ENCODE measurements around the gene ZNF740.

DNA sequence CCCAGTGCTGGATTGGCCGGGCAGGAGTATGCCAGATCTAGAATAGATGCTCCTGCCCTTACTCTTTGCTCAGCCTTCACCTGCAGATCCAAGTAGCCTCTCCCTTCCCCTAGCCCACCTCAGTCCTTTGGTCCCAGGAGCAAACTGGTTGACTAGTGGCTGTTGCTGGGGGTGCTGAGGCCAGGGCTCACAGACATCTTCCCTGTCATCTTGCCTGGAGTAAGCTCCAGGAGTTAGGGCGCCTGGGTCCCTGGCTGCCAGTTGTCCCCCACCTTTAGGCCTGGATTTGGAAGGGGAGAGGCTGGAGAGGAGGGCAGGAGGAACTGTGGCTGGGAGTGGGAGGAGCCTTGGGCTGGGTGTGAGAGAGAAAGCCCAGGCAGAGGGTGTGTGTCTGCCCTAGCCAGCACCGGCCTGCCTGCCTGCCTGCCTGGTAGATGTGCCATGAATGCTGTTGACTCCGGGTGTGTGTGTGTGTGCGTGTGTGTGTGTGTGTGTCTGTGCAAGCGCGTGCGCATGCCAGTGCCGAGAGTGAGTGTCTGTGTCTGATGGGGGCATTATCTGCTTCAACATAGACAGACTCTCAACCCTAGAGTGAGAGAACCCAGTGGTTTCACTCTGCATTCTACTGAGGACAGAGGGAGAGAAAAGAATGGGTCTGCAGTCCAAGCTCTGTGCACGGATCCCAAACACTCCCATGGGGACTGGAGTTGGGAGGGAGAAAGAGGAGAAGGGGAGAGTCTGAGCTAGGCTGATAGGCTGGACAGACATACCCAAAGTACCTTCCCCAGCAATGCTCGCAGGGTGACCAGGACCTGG lies 52.3 kb downstream of the ZNF740 start:
- TF ChIP-seq, protein P1, sequence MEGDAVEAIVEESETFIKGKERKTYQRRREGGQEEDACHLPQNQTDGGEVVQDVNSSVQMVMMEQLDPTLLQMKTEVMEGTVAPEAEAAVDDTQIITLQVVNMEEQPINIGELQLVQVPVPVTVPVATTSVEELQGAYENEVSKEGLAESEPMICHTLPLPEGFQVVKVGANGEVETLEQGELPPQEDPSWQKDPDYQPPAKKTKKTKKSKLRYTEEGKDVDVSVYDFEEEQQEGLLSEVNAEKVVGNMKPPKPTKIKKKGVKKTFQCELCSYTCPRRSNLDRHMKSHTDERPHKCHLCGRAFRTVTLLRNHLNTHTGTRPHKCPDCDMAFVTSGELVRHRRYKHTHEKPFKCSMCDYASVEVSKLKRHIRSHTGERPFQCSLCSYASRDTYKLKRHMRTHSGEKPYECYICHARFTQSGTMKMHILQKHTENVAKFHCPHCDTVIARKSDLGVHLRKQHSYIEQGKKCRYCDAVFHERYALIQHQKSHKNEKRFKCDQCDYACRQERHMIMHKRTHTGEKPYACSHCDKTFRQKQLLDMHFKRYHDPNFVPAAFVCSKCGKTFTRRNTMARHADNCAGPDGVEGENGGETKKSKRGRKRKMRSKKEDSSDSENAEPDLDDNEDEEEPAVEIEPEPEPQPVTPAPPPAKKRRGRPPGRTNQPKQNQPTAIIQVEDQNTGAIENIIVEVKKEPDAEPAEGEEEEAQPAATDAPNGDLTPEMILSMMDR (conservative IDR thresholded peaks at IDR 0.05), result no peak
- no peak for TF ChIP-seq ZFX (IDR thresholded peaks at IDR 0.05)

Data from C4-2B (cell line).